HUES64 (cell line): ENCODE measurements around the gene CTU2.

Experiments used
- H3K27ac ChIP-seq: 2 replicates; pipeline ENCODE4 v1.7.0; 2013; ENCODE audit warnings: low read depth, low read length, inconsistent platforms
- H3K27me3 ChIP-seq: 2 replicates; pipeline ENCODE4 v1.6.1; 2013; ENCODE audit warnings: mild to moderate bottlenecking, low read length; ENCODE audit not compliant: insufficient read depth
- H3K36me3 ChIP-seq: 2 replicates; pipeline ENCODE4 v1.6.1; 2013; ENCODE audit warnings: mild to moderate bottlenecking, low read length; ENCODE audit not compliant: insufficient read depth
- H3K4me1 ChIP-seq: 2 replicates; pipeline ENCODE4 v1.6.1; 2013; ENCODE audit warnings: mild to moderate bottlenecking, low read length, moderate library complexity; ENCODE audit not compliant: insufficient read depth
- H3K4me3 ChIP-seq: 2 replicates; pipeline ENCODE4 v1.5.1; 2013; ENCODE audit warnings: mild to moderate bottlenecking, low read length, moderate library complexity
- H3K9ac ChIP-seq: 2 replicates; pipeline ENCODE4 v1.6.1; 2013; ENCODE audit warnings: mild to moderate bottlenecking, low read depth, low read length
- H3K9me3 ChIP-seq: 2 replicates; pipeline ENCODE4 v1.6.1; 2013; ENCODE audit warnings: low read depth, low read length; ENCODE audit not compliant: insufficient read depth
- WGBS: fragments of 150-250, 120-280 bp; methylation state at CpG from one replicate; pipeline ENCODE4 v1.1.7; 2013; ENCODE audit warnings: missing lambda C conversion rate; 5-methylcytosine and 5-hydroxymethylcytosine counted together

CTU2 gene

GRCh38 chr16:88753602-88754001 lies 47.3 kb downstream of the CTU2 start:
- Histone ChIP-seq H3K4me3 (no peak overlapping the region), H3K4me1 (peaks cover 6% of the 10 kb centered on the region; the same call in 1 of the 2 replicates), H3K27ac (0 out of 2 replicates have a peak overlapping the region, but pooled peaks have one; percentile 6), H3K9me3 (no peaks in the 10 kb centered on the region), H3K9ac (no peak overlapping the region), H3K27me3 (no peaks in the 10 kb centered on the region), H3K36me3 (no peaks in the 10 kb centered on the region)
- 83% methylated on average over 11 of the region's 11 CpGs for WGBS

GRCh38 chr16:88754109-88754911 lies 48.0 kb downstream of the CTU2 start:
- Histone ChIP-seq H3K27ac (0 out of 2 replicates have a peak overlapping the region, but pooled peaks have one; percentile 6), H3K4me3 (no peak overlapping the region), H3K9ac (no peak overlapping the region), H3K4me1 (peaks cover 11% of the 10 kb centered on the region; the same call in 1 of the 2 replicates), H3K36me3 (no peaks in the 10 kb centered on the region), H3K27me3 (no peaks in the 10 kb centered on the region), H3K9me3 (no peaks in the 10 kb centered on the region)
- WGBS, result 91% methylated on average over 28 of the region's 28 CpGs

GRCh38 chr16:88754912-88755744 lies 48.8 kb downstream of the CTU2 start:
- Histone ChIP-seq H3K4me3 (no peak overlapping the region), H3K27ac (no peak overlapping the region), H3K4me1 (peaks cover 16% of the 10 kb centered on the region; the same call in 1 of the 2 replicates), H3K27me3 (no peaks in the 10 kb centered on the region), H3K9ac (0 out of 2 replicates have a peak overlapping the region, but pooled peaks have one; percentile 13), H3K36me3 (no peaks in the 10 kb centered on the region), H3K9me3 (no peaks in the 10 kb centered on the region)
- 64% methylated on average over 42 of the region's 42 CpGs for WGBS

GRCh38 chr16:88755745-88756443 lies 49.6 kb downstream of the CTU2 start:
- H3K27me3 ChIP-seq, result no peaks in the 10 kb centered on the region

GRCh38 chr16:88758227-88758943 lies 52.1 kb downstream of the CTU2 start:
- Histone ChIP-seq H3K36me3 (no peaks in the 10 kb centered on the region), H3K4me1 (peaks cover 27% of the 10 kb centered on the region), H3K4me3 (no peak overlapping the region), H3K9me3 (no peaks in the 10 kb centered on the region), H3K27ac (peak overlapping the region; percentile 81; the same call in 1 of the 2 replicates), H3K27me3 (no peaks in the 10 kb centered on the region), H3K9ac (no peak overlapping the region)
- 86% methylated on average over 13 of the region's 13 CpGs for WGBS

More at GRCh38 chr16:88755745-88756443, 49.6 kb downstream of the CTU2 start:
- no peaks in the 10 kb centered on the region for H3K36me3 ChIP-seq
- H3K4me1 ChIP-seq, result peaks cover 16% of the 10 kb centered on the region; the same call in 1 of the 2 replicates
- no peaks in the 10 kb centered on the region for H3K9me3 ChIP-seq
- 0 out of 2 replicates have a peak overlapping the region, but pooled peaks have one; percentile 13 for H3K9ac ChIP-seq
- H3K4me3 ChIP-seq, result no peak overlapping the region
- WGBS, result 91% methylated on average over 23 of the region's 23 CpGs
- no peak overlapping the region for H3K27ac ChIP-seq

GRCh38 chr16:88758944-88759244 lies 52.6 kb downstream of the CTU2 start:
- H3K4me1 ChIP-seq, result peaks cover 32% of the 10 kb centered on the region
- H3K9ac ChIP-seq, result no peak overlapping the region; the same call in 1 of the 2 replicates

GRCh38 chr16:88759245-88759975 lies 53.1 kb downstream of the CTU2 start:
- Histone ChIP-seq H3K9ac (no peak overlapping the region; the same call in 1 of the 2 replicates), H3K9me3 (no peaks in the 10 kb centered on the region), H3K4me1 (peaks cover 37% of the 10 kb centered on the region), H3K27ac (peak overlapping the region; percentile 81; the same call in 1 of the 2 replicates), H3K4me3 (no peak overlapping the region), H3K36me3 (no peaks in the 10 kb centered on the region), H3K27me3 (no peaks in the 10 kb centered on the region)
- 44% methylated on average over 26 of the region's 26 CpGs for WGBS

More at GRCh38 chr16:88758944-88759244, 52.6 kb downstream of the CTU2 start:
- H3K9me3 ChIP-seq, result no peaks in the 10 kb centered on the region
- WGBS, result 73% methylated on average over 6 of the region's 6 CpGs
- no peaks in the 10 kb centered on the region for H3K27me3 ChIP-seq
- H3K4me3 ChIP-seq, result no peak overlapping the region
- H3K27ac ChIP-seq, result peak overlapping the region; percentile 81; the same call in 1 of the 2 replicates
- no peaks in the 10 kb centered on the region for H3K36me3 ChIP-seq

GRCh38 chr16:88759976-88760350 lies 53.7 kb downstream of the CTU2 start:
- Histone ChIP-seq H3K36me3 (no peaks in the 10 kb centered on the region), H3K27me3 (no peaks in the 10 kb centered on the region), H3K9me3 (no peaks in the 10 kb centered on the region), H3K4me1 (peaks cover 41% of the 10 kb centered on the region), H3K9ac (no peak overlapping the region; the same call in 1 of the 2 replicates), H3K27ac (peak overlapping the region; percentile 81; the same call in 1 of the 2 replicates), H3K4me3 (no peak overlapping the region)
- WGBS, result 92% methylated on average over 22 of the region's 22 CpGs

GRCh38 chr16:88760424-88761142 lies 54.3 kb downstream of the CTU2 start:
- Histone ChIP-seq H3K27me3 (no peaks in the 10 kb centered on the region), H3K9me3 (no peaks in the 10 kb centered on the region), H3K27ac (no peak overlapping the region; the same call in 1 of the 2 replicates), H3K4me3 (no peak overlapping the region), H3K36me3 (no peaks in the 10 kb centered on the region), H3K4me1 (peaks cover 40% of the 10 kb centered on the region), H3K9ac (no peak overlapping the region)
- WGBS, result 91% methylated on average over 24 of the region's 24 CpGs
